D721Med (cell line): Measurements from ENCODE around the gene USP22.

Experiments used
- DNase-seq: peaks from one replicate; pipeline ENCODE4 v3.0.0; 2011; ENCODE audit warnings: low spot score; ENCODE audit not compliant: insufficient read length
- FAIRE-seq: peaks from 2 replicates; lab custom pipeline; 2011; peaks lifted over from hg19 to GRCh38; lab: Jason Lieb, UNC
- CTCF ChIP-seq: IDR thresholded peaks from 2 replicates; pipeline ENCODE4 v1.5.1; 2012; ENCODE audit warnings: mild to moderate bottlenecking, control low read depth; ENCODE audit not compliant: insufficient read depth; ENCODE audit errors: missing control alignments

Gene USP22

DNA sequence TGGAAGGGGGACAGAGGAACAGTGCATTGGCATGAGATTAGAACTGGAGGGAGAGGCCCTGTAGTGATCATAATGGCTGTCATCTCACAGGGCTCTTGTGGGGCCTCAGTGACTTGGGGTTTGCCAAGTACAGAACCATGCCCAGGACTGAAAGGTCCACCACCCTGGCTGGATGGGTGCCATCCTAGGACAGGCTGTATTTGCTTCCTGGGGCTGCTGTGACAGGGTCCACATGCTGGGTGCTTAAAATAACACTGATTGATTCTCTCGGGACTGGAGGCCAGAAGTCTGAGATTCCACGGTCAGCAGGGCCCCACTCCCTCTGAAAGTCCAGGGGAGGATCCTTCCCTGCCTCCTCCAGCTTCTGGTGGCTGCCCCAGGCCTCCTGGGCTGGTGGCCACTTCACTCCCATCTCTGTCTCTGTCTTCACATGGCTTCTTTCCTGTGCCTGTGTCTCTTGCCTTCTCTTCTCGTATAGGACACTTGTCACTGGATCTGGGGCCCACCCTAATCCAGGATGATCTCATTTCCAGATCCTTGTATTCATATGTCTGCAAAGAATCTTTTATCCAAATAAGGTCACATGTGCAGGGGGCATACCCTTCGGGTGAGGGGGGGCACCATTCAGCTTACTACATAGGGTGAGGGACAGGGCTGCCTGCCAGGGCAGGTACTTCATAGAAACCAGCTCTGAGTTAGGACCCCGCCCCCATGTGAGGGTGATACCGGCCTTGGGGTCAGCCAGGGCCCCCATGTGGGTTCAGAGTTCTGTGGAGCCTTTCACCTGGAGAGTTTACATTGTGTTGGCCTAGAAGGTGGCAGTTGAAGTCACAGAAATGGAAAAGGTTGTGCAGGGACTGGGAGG lies 52.6 kb downstream of the USP22 start:
- DNase-seq (no peak), FAIRE-seq (no peak)
- TF ChIP-seq CTCF = no peak

- no peak for FAIRE-seq
- no peak for TF ChIP-seq CTCF
- no peak for DNase-seq
Measured at GRCh38 chr17:20989481-20989880, 53.3 kb downstream of the USP22 start.

- FAIRE-seq (no peak), DNase-seq (no peak)
- TF ChIP-seq CTCF = no peak
Measured at GRCh38 chr17:20988896-20989295, 53.9 kb downstream of the USP22 start.

GRCh38 chr17:20988001-20988636 lies 54.7 kb downstream of the USP22 start:
- FAIRE-seq = no peak

DNA sequence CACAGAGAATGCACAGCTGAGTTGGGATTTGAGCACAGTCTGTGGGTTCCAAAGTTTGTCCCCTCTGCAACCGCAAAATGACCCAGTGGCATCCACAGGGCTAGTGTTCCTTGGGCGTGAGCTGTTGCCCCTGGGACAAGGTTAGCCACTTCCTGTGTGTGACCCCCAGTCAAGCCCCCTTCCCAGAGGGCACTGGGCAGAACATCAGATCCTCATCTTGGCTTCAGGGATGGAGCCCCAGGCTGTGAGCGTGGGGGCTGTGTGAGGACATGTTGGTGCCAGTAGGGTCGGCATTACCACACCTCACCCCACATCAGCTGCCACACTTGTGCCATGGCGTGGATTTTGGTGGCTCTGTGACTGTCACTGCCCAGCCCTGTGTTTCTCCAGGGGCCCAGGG lies 55.3 kb downstream of the USP22 start:
- no peak for TF ChIP-seq CTCF
- DNase-seq = no peak
- no peak for FAIRE-seq

More at GRCh38 chr17:20988001-20988636, 54.7 kb downstream of the USP22 start:
- DNase-seq = no peak
- TF ChIP-seq CTCF = no peak

GRCh38 chr17:20986767-20987510 lies 55.9 kb downstream of the USP22 start:
- DNase-seq (no peak), FAIRE-seq (no peak)
- TF ChIP-seq CTCF = no peak
